OCI-LY1 (cell line): ENCODE data around the gene PZP.

Experiments
- H2AFZ ChIP-seq: fragments of 200-600 bp; sonication (generic), shearing (Covaris generic); 2 replicates; pipeline ENCODE4 v1.6.0; 2014; ENCODE audit warnings: antibody characterized with exemption, mild to moderate bottlenecking, low read length
- H3F3A ChIP-seq: fragments of 200-600 bp; sonication (generic), shearing (Covaris generic); 2 replicates; pipeline ENCODE4 v1.6.0; 2014; ENCODE audit warnings: mild to moderate bottlenecking, antibody characterized with exemption, low read length, moderate library complexity; ENCODE audit not compliant: insufficient read depth
- H3K27ac ChIP-seq: fragments of 200-600 bp; sonication (generic); 2 replicates; pipeline ENCODE4 v1.5.1; 2014; ENCODE audit warnings: low read length, mixed run types, mild to moderate bottlenecking, low read depth; ENCODE audit not compliant: poor library complexity, severe bottlenecking
- H3K27me3 ChIP-seq: fragments of 200-600 bp; sonication (generic); 2 replicates; pipeline ENCODE4 v1.6.0; 2014; ENCODE audit warnings: antibody characterized with exemption, mild to moderate bottlenecking, low read length, moderate library complexity; ENCODE audit not compliant: insufficient read depth
- H3K36me3 ChIP-seq: fragments of 200-600 bp; sonication (generic); 2 replicates; pipeline ENCODE4 v1.6.1; 2014; ENCODE audit warnings: mild to moderate bottlenecking, antibody characterized with exemption, low read length, moderate library complexity, mixed read lengths; ENCODE audit not compliant: insufficient read depth
- H3K4me1 ChIP-seq: fragments of 200-600 bp; sonication (generic); 2 replicates; pipeline ENCODE4 v1.5.1; 2014; ENCODE audit warnings: mild to moderate bottlenecking, low read length, moderate library complexity; ENCODE audit not compliant: insufficient read depth, severe bottlenecking
- H3K4me2 ChIP-seq: fragments of 200-600 bp; sonication (generic), shearing (Covaris generic); 2 replicates; pipeline ENCODE4 v1.6.1; 2014; ENCODE audit warnings: low read length
- H3K4me3 ChIP-seq: fragments of 200-600 bp; sonication (generic); 2 replicates; pipeline ENCODE4 v1.5.1; 2014; ENCODE audit warnings: low read length, low read depth, mild to moderate bottlenecking, mixed read lengths; ENCODE audit not compliant: poor library complexity, severe bottlenecking
- H3K79me2 ChIP-seq: fragments of 200-600 bp; shearing (Covaris generic); 2 replicates; pipeline ENCODE4 v1.6.1; 2016; ENCODE audit warnings: mixed run types, low read length, mixed read lengths; ENCODE audit not compliant: insufficient read depth
- H3K9ac ChIP-seq: fragments of 200-600 bp; sonication (generic), shearing (Covaris generic); 2 replicates; pipeline ENCODE4 v1.6.1; 2014; ENCODE audit warnings: mild to moderate bottlenecking, low read length, mixed read lengths
- H3K9me2 ChIP-seq: fragments of 200-600 bp; sonication (generic), shearing (Covaris generic); 2 replicates; pipeline ENCODE4 v1.6.1; 2014; ENCODE audit warnings: low read depth, mild to moderate bottlenecking, low read length, mixed read lengths
- H3K9me3 ChIP-seq: fragments of 200-600 bp; shearing (Covaris generic); 2 replicates; pipeline ENCODE4 v1.6.1; 2014; ENCODE audit warnings: low read length, mixed read lengths
- H4K20me1 ChIP-seq: fragments of 200-600 bp; sonication (generic), shearing (Covaris generic); 2 replicates; pipeline ENCODE4 v1.6.0; 2016; ENCODE audit warnings: mild to moderate bottlenecking, low read length; ENCODE audit not compliant: insufficient read depth
- CTCF ChIP-seq: fragments of 200-600 bp; sonication (generic), shearing (Covaris generic); IDR thresholded peaks from 2 replicates; pipeline ENCODE4 v1.5.1; 2017; ENCODE audit warnings: mild to moderate bottlenecking, antibody characterized with exemption, low read length, moderate library complexity, mixed read lengths
- EZH2 ChIP-seq: fragments of 200-600 bp; sonication (generic), shearing (Covaris generic); IDR thresholded peaks from 2 replicates; pipeline ENCODE4 v1.8.0; 2017; ENCODE audit warnings: borderline replicate concordance, mixed run types, mild to moderate bottlenecking, antibody characterized with exemption, low read length, moderate library complexity, mixed read lengths

PZP gene

GRCh38 chr12:9163392-9163791 is 44.8 kb downstream of the PZP start:
- Histone ChIP-seq H3K27ac (no peak overlapping the region), H3K4me1 (no peaks in the 10 kb centered on the region), H2AFZ (no peak overlapping the region), H3K4me2 (no peak overlapping the region), H4K20me1 (no peaks in the 10 kb centered on the region), H3K27me3 (no peaks in the 10 kb centered on the region), H3K36me3 (no peaks in the 10 kb centered on the region), H3K9ac (no peak overlapping the region), H3K9me3 (no peaks in the 10 kb centered on the region), H3K9me2 (no peaks in the 10 kb centered on the region), H3K4me3 (no peak overlapping the region), H3K79me2 (no peaks in the 10 kb centered on the region), H3F3A (no peaks in the 10 kb centered on the region)
- TF ChIP-seq EZH2 (no peak), CTCF (no peak)

- TF ChIP-seq EZH2 (no peak), CTCF (no peak)
Measured at GRCh38 chr12:9156119-9156518, 52.1 kb downstream of the PZP start.

GRCh38 chr12:9149372-9149771 is 58.8 kb downstream of the PZP start:
- no peaks in the 10 kb centered on the region for H3K9me3 ChIP-seq

More at GRCh38 chr12:9156119-9156518, 52.1 kb downstream of the PZP start:
- no peak overlapping the region for H2AFZ ChIP-seq
- no peaks in the 10 kb centered on the region for H3K4me1 ChIP-seq
- no peaks in the 10 kb centered on the region for H3K27me3 ChIP-seq
- H4K20me1 ChIP-seq, result no peaks in the 10 kb centered on the region
- no peaks in the 10 kb centered on the region for H3K79me2 ChIP-seq
- no peak overlapping the region for H3K27ac ChIP-seq
- no peaks in the 10 kb centered on the region for H3K9me3 ChIP-seq
- H3K9ac ChIP-seq, result no peak overlapping the region
- no peaks in the 10 kb centered on the region for H3K9me2 ChIP-seq
- H3F3A ChIP-seq, result no peaks in the 10 kb centered on the region
- H3K4me3 ChIP-seq, result no peak overlapping the region
- H3K36me3 ChIP-seq, result no peaks in the 10 kb centered on the region
- H3K4me2 ChIP-seq, result no peak overlapping the region

More at GRCh38 chr12:9149372-9149771, 58.8 kb downstream of the PZP start:
- no peaks in the 10 kb centered on the region for H3K27me3 ChIP-seq
- H3K9me2 ChIP-seq, result no peaks in the 10 kb centered on the region
- no peak overlapping the region for H3K9ac ChIP-seq
- no peak overlapping the region for H3K27ac ChIP-seq
- H3K4me3 ChIP-seq, result no peak overlapping the region
- H3K79me2 ChIP-seq, result no peaks in the 10 kb centered on the region
- H3K36me3 ChIP-seq, result no peaks in the 10 kb centered on the region
- no peaks in the 10 kb centered on the region for H3F3A ChIP-seq
- H3K4me2 ChIP-seq, result no peak overlapping the region
- no peaks in the 10 kb centered on the region for H3K4me1 ChIP-seq
- H4K20me1 ChIP-seq, result no peaks in the 10 kb centered on the region
- TF ChIP-seq EZH2 (no peak), CTCF (peak; percentile 55)
- no peak overlapping the region for H2AFZ ChIP-seq
